NB4 (cell line): Measurements from ENCODE around the gene KCNQ5.

Source experiments
- CTCF ChIP-seq: IDR thresholded peaks from one replicate; pipeline ENCODE4 v1.5.1; 2012; ENCODE audit warnings: low read depth, low read length
- MYC ChIP-seq: IDR thresholded peaks from 2 replicates; pipeline ENCODE4 v1.6.1; 2011; ENCODE audit warnings: low read depth, low read length
- POLR2A ChIP-seq: IDR thresholded peaks from 2 replicates; pipeline ENCODE4 v1.6.1; 2011; ENCODE audit warnings: mild to moderate bottlenecking; ENCODE audit not compliant: insufficient read length; ENCODE audit errors: extremely low read depth
- TF ChIP-seq, protein P1 (sequence below): IDR thresholded peaks from 2 replicates; pipeline ENCODE4 v1.6.1; 2011; ENCODE audit warnings: low read depth, low read length

DNA sequence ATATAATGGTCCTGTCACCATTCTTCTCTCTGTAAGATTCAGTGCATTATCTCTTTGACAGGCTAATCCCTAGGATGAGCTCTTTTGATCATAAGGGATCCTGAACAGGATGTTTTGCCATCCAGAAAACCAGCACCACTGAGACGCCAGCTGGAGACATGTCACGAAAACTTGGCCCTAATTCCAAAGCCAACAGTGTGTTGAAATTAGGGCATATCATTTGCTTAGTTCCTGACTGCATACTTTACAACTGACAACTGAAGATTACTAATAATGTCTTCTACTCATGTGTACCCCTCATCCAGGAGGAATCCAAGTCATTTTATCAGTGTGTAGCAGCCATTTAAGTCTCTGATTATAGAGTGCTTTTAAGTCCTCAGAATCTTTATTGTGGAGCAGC, 243.6 kb downstream of the KCNQ5 start:
- TF ChIP-seq CTCF (no peak), POLR2A (no peak), MYC (no peak)
- TF ChIP-seq, protein P1, sequence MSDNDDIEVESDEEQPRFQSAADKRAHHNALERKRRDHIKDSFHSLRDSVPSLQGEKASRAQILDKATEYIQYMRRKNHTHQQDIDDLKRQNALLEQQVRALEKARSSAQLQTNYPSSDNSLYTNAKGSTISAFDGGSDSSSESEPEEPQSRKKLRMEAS = no peak
